Measurements from ENCODE around the gene HDAC6.

The HDAC6 gene

DNA sequence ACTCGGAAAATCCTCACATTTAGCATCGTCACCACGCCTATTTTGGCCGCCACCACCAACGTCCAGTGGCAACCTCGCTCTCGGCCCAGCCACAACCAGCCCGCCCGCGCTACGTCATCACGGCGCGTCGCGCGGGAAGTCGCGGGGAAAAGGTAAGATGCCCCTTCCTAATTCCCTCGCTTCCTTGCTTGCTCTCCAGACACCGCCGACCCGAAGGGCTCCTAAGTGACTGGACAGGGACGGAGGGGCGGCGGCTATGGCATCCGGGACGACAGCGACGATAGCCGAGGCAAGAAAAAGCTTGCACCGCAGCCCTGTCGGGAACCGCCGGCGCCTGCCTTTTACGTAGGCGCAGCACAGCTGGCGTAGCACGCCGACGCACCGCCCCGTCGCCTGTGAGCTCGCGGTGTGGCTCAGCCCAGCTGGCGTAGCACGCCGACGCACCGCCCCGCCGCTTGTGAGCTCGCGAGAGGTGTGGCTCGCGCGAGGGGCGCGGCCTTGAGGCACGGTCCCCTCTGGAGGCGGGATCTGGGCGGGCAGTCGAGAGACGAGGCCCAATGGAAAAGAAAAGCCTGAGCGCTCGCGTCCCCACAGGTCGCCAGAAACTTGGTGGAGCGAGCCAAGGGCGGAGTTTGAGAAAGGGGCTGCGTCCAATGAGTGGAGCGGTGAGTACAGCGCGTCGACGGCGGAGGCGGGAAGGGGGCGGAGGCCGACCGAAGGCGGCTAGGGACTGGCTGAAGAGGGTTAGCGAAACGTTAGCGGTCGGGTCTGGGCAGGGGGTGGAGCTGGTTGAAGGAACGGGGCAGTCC is at the start of gene HDAC6:
Gene HDAC6, plus strand, starts transcription at position 788 of the 809 bp plus-strand sequence. CDS start 626 bp downstream, outside the sequence.
- DNase-seq (ENCODE audit: low read depth, low spot score), result peak; percentile 92
- peak within 1 kb of the TSS; percentile 88 for H3K27ac ChIP-seq

GRCh38 chrX:48752498-48752897 is 49.4 kb upstream of the HDAC6 start:
- no peak for DNase-seq (ENCODE audit: low read depth, low spot score)
- no peak overlapping the region for H3K27ac ChIP-seq

DNA sequence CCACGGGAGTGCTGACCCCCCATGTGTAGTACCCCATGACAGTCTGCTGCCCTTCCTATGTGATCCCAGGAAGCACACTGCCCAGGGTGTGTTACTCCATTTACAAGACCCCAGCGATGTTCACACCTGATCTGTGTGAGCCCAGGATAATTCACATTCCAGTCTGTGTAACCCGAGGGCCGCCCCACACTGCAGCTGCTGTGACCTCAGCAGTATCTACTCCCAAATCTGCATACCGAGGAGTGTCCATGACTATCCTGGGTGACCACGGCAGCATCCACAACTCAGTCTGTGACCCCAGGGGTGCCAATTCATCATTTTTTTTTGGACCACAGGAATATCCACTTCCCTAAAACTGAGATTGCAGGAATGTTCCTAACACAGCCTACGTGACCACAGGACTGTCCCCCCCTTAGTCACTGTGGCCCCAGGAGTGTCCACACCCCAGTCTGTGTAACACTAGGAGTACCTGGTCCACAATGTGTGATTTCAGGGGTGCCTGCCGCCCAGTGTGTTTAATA is 48.1 kb upstream of the HDAC6 start:
- DNase-seq (ENCODE audit: low read depth, low spot score), result no peak
- no peak overlapping the region for H3K27ac ChIP-seq

DNA sequence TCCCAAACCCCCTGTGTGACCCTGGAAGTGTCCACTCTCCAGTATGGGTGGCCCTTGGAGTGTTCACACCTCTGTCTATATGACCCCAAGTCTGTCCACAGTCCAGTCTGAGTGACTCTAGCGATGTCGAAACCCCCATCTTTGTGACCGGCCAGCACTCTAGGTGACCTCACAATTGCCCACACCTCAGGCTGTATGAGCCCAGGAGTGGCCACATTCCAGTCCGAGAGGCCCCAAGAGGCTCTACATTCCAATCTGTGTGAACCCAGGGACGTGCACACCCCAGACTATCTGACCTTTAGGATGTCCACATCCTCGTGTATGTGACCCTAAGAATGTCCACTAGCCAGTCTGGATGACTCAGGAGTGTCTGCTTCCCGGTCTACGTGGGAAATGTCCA is 47.6 kb upstream of the HDAC6 start:
- H3K27ac ChIP-seq, result no peak overlapping the region
- no peak for DNase-seq (ENCODE audit: low read depth, low spot score)

- DNase-seq (ENCODE audit: low read depth, low spot score), result peak; percentile 29
Observed at GRCh38 chrX:48761674-48762471, 40.0 kb upstream of the HDAC6 start, which contains the start of gene GLOD5. Gene GLOD5 (plus strand): TSS chrX:48761747. CDS start chrX:48761791, 44 bp downstream.

DNA sequence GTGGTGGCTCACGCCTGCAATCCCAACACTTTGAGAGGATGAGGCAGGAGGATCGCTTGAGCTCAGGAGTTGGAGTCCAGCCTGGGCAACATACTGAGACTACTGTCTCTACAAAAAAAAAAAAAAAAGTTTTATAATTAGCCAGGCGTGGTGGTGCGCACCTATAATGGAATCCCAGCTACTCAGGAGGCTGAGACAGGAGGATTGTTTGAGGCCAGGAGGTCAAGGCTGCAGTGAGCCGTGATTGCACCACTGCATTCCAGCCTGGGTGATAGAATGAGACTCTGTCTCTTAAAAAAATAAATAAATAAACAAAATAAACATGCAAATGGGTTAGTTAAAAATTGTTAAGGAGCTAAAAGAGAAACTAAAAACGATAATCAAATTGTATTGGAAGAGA is 32.6 kb upstream of the HDAC6 start:
- DNase-seq (ENCODE audit: low read depth, low spot score), result no peak
- no peak overlapping the region for H3K27ac ChIP-seq

More at GRCh38 chrX:48761674-48762471, 40.0 kb upstream of the HDAC6 start, which contains the start of gene GLOD5:
- H3K27ac ChIP-seq, result no peak within 1 kb of the TSS

DNA sequence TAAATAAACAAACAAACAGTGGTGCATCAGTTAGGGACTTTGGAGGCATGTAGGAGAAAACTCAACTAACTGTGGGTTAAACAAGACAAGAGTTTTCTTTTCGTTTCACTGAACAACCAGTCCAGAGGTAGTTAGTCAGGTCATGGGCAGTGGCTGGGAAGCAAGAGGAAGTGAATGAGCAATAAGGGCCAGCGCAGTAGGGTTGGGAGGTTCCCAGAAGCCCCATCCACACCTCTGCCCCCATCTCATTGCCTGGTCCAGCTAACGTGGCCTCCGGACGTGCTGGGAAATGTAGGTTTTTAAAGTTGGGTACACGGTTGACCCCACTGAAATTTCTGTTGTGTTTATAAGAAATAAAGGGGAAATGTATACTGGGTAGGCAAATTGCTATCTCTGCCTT is 31.6 kb upstream of the HDAC6 start:
- no peak overlapping the region for H3K27ac ChIP-seq
- no peak for DNase-seq (ENCODE audit: low read depth, low spot score)

DNA sequence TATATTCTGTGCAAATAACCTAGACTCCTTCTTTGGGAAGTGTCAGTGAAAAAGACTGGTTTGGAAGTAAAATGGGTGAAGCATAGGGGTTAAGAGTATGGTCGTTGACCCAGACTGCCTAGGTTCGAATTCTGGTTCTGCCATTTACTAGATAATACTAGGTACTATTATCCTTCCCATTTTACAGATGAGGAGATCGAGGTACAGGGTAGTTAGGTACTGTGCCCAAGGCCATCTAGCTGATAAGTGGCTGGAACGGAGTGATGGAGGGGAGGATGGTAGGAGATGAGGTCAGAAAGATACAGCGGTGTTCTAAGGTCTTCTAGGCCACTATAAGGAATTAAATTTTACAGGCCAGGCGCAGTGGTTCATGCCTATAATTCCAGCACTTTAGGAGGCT is 29.3 kb upstream of the HDAC6 start:
- H3K27ac ChIP-seq, result no peak overlapping the region
- no peak for DNase-seq (ENCODE audit: low read depth, low spot score)

DNA sequence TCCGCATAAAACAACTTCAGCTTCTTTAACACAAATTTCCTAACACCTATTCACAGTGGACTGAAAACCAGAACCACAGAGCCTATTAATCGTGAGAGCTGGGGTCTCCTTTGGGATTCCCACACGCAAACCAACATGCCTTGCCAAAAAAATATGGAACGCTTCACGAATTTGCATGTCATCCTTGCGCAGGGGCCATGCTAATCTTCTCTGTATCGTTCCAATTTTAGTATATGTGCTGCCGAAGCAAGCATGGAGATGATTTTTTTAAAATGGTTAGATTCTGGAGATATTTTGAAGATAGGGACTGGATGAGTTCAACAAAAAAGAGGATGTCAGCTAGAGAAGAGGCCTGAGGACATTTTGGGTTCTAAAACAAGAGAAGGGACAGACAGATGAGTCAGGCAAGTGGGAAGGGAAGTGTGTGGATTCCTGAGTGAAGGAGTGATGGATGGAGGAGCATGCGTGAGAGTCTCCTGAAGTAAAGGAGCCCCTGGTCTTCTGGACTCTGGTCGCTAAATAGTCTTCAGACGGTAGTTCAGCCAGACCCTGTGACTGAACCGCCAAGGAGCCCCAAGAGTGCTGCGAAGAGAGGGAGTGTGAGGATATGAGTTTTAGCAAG is 24.9 kb upstream of the HDAC6 start:
- no peak overlapping the region for H3K27ac ChIP-seq

GRCh38 chrX:48779399-48779798 is 22.5 kb upstream of the HDAC6 start:
- DNase-seq (ENCODE audit: low read depth, low spot score), result no peak
- no peak overlapping the region for H3K27ac ChIP-seq

More for the DNA sequence above, 24.9 kb upstream of the HDAC6 start:
- no peak for DNase-seq (ENCODE audit: low read depth, low spot score)

GRCh38 chrX:48781705-48782104 is 20.2 kb upstream of the HDAC6 start:
- no peak for DNase-seq (ENCODE audit: low read depth, low spot score)
- no peak overlapping the region for H3K27ac ChIP-seq

GRCh38 chrX:48782216-48782615 is 19.7 kb upstream of the HDAC6 start:
- DNase-seq (ENCODE audit: low read depth, low spot score), result no peak
- H3K27ac ChIP-seq, result no peak overlapping the region

DNA sequence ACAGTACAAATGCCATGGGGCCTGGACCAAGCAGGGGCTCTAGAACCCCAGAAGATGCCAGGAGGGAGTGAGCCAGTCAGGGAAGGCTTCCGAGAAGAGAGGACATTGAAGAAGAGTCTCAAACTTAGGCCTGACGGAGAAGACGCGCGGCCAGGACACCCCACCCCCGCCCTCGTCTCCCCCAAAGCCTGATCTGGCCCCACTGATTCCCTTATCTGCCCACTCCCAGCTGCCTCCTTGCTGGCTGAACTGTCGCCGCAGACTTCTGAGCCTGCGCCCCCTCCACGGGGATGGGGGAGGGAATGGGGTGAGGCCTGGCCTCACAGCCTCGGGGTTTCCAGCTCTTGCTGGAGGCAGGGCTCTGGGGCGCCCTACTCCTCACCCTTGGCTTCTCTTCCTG is 19.1 kb upstream of the HDAC6 start:
- no peak for DNase-seq (ENCODE audit: low read depth, low spot score)
- no peak overlapping the region for H3K27ac ChIP-seq

GRCh38 chrX:48784726-48785125 is 17.1 kb upstream of the HDAC6 start:
- DNase-seq (ENCODE audit: low read depth, low spot score), result no peak
- H3K27ac ChIP-seq, result no peak overlapping the region

DNA sequence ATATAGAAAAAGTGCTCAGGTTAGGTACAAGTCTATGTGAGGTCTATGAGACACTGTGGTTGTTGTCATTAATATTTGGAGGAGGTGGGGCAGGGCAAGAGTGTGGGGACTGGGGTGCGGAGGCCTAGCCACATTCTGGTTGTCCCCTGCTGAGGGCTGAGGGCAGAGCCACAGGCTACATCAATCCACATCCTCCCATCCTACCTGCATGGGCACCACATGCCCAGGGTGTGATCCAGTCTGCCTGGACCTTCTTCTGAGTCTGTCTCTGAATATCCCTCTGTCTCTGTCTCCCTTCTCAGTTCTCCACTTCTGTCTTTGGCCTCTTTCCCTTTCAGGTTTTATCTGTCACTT is 16.7 kb upstream of the HDAC6 start:
- H3K27ac ChIP-seq, result no peak overlapping the region

DNA sequence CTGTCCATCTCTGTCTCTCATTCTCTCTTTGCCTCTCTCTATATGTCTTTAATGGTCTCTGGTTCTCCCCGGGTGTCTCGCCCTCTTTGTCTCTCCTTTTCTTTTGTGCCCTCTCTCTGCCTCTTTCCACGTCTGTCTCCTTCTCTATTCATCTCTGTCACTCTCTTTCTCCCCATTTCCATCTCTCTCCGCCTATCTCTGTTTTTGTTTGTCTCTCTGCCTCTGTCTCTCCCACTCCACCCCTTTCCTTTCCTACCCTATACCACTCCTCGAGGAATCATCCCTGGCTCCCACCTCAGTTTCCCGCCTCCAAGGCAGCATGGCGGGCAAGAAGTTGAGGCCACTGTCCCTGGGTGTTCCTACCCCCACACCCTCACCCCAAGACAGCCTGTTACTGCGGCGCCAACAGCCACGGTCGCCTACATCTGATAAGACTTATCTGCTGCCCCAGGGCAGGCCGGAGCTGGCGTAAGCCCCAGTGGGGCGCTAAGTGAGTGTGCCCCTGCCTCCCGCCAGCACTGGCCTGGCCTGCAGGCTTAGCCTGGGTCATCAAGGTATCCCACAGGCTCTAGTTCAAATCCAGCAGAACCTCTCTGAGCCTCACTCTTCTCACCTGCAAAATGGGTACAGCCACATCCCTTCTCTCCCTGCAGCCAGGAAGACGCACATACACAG is 16.2 kb upstream of the HDAC6 start:
- DNase-seq (ENCODE audit: low read depth, low spot score), result no peak

More for the DNA sequence above, 16.7 kb upstream of the HDAC6 start:
- no peak for DNase-seq (ENCODE audit: low read depth, low spot score)

GRCh38 chrX:48786341-48786800 is 15.5 kb upstream of the HDAC6 start, which contains the start of gene GATA1:
Gene GATA1 (plus strand): TSS chrX:48786590. CDS start chrX:48791110, 4,520 bp downstream.
- no peak for DNase-seq (ENCODE audit: low read depth, low spot score)
- H3K27ac ChIP-seq, result no peak within 1 kb of the TSS

More for the DNA sequence above, 16.2 kb upstream of the HDAC6 start:
- H3K27ac ChIP-seq, result no peak overlapping the region

GRCh38 chrX:48786825-48787504 is 14.9 kb upstream of the HDAC6 start:
- no peak overlapping the region for H3K27ac ChIP-seq
- DNase-seq (ENCODE audit: low read depth, low spot score), result no peak

All from epithelial cell of prostate (primary cell).